NCI-H2171 (cell line): Measurements from ENCODE around the gene LY6G6D.
A peak's percentile ranks its signal among the peaks of the same experiment; 100 is the strongest.

Experiments used
- DNase-seq: peaks from one replicate; lab custom pipeline; 2025; lab: John Stamatoyannopoulos, UW

The LY6G6D gene

GRCh38 chr6:31715022-31715958 is at the start of gene LY6G6D:
Gene LY6G6D (plus strand): TSS chr6:31715348. CDS start chr6:31715356, 8 bp downstream.
- peak; percentile 36 for DNase-seq

- peak; percentile 96 for DNase-seq
These were observed 49.4 kb upstream of the LY6G6D start, which contains the start of gene CSNK2B for GRCh38 chr6:31665501-31666336. Gene CSNK2B (plus strand): TSS chr6:31666080. CDS start chr6:31666832, 752 bp downstream.

- no peak for DNase-seq
These were observed 48.7 kb upstream of the LY6G6D start for GRCh38 chr6:31666337-31666965.

GRCh38 chr6:31669676-31670075 is 45.5 kb upstream of the LY6G6D start, which contains the start of gene LY6G5B:
Gene LY6G5B (plus strand): TSS chr6:31669976. CDS start chr6:31670951, 975 bp downstream.
- DNase-seq: no peak

- DNase-seq: no peak
These were observed 38.7 kb upstream of the LY6G6D start for GRCh38 chr6:31676322-31676903.

GRCh38 chr6:31676904-31677303 is 38.2 kb upstream of the LY6G6D start:
- DNase-seq: no peak

GRCh38 chr6:31677955-31678354 is 37.2 kb upstream of the LY6G6D start:
- no peak for DNase-seq

GRCh38 chr6:31680226-31681134 is 34.7 kb upstream of the LY6G6D start, which contains the start of gene LY6G5C:
Gene LY6G5C (minus strand): TSS chr6:31681067. CDS start chr6:31680373, 694 bp downstream.
- peak; percentile 57 for DNase-seq

GRCh38 chr6:31681135-31681671 is 33.9 kb upstream of the LY6G6D start:
- DNase-seq: peak; percentile 57

- DNase-seq: no peak
These were observed 31.6 kb upstream of the LY6G6D start for GRCh38 chr6:31683591-31683990.

GRCh38 chr6:31686483-31686882 is 28.7 kb upstream of the LY6G6D start:
- DNase-seq: no peak

- DNase-seq: no peak
These were observed 27.8 kb upstream of the LY6G6D start for GRCh38 chr6:31687321-31687720.

GRCh38 chr6:31687860-31688693 is 27.1 kb upstream of the LY6G6D start:
- DNase-seq: no peak

GRCh38 chr6:31689249-31690110 is 25.7 kb upstream of the LY6G6D start:
- no peak for DNase-seq

- no peak for DNase-seq
These were observed 24.7 kb upstream of the LY6G6D start for GRCh38 chr6:31690231-31691077.

GRCh38 chr6:31691078-31691463 is 24.1 kb upstream of the LY6G6D start:
- no peak for DNase-seq

- no peak for DNase-seq
These were observed 23.5 kb upstream of the LY6G6D start for GRCh38 chr6:31691564-31692108.
